HepG2 (cell line): ENCODE measurements around the gene STIP1. TPM values are rescaled to one million over a fixed set of nuclear protein-coding genes. Genes with fewer than 3 reads are reported as not detected.

Source experiments
- DR1 ChIP-seq: sonication (generic); formaldehyde crosslinking; IDR thresholded peaks from 2 replicates; pipeline ENCODE4 v1.8.0; 2021; ENCODE audit warnings: mild to moderate bottlenecking, missing genetic modification reagents, inconsistent platforms
- HBP1 ChIP-seq: IDR thresholded peaks from 2 replicates; pipeline ENCODE4 v1.6.1; 2016; ENCODE audit warnings: low read depth, control low read depth
- HCFC1 ChIP-seq: fragments of 150-350 bp; IDR thresholded peaks from 2 replicates; pipeline ENCODE4 v1.6.1; 2014; ENCODE audit warnings: low read depth, low read length
- HMGA1 ChIP-seq: sonication (generic); formaldehyde crosslinking; conservative IDR thresholded peaks from 2 replicates; pipeline ENCODE4 v1.4.0; 2020; ENCODE audit warnings: missing genetic modification reagents
- HNF4G ChIP-seq, 2 experiments: sonication (generic) in 1 of 2; formaldehyde crosslinking in 1 of 2; IDR thresholded peaks; 2 replicates each; pipeline versions ENCODE4 v1.4.0 to v1.6.1; 2011 to 2020; ENCODE audit warnings: borderline replicate concordance in 2 of 2, low read depth in 2 of 2, mild to moderate bottlenecking in 2 of 2, low read length in 1 of 2, missing genetic modification reagents in 1 of 2, moderate library complexity in 1 of 2
- HNRNPUL1 ChIP-seq: fragments of 200-400 bp; formaldehyde crosslinking; IDR thresholded peaks from 2 replicates; pipeline ENCODE4 v1.6.1; 2017; ENCODE audit warnings: low read depth, mild to moderate bottlenecking, low read length, moderate library complexity
- NFE2 ChIP-seq: sonication (generic); formaldehyde crosslinking; IDR thresholded peaks from 2 replicates; pipeline ENCODE4 v1.4.0; 2020; ENCODE audit warnings: missing genetic modification reagents
- PTBP1 ChIP-seq: fragments of 200-400 bp; formaldehyde crosslinking; IDR thresholded peaks from 2 replicates; pipeline ENCODE4 v1.6.1; 2018; ENCODE audit warnings: low read length, low read depth; ENCODE audit not compliant: poor library complexity, severe bottlenecking
- SIN3A ChIP-seq: IDR thresholded peaks from 2 replicates; pipeline ENCODE4 v1.6.1; 2011; ENCODE audit warnings: low read depth, mild to moderate bottlenecking, control low read depth, low read length, borderline replicate concordance
- ZBTB25 ChIP-seq: IDR thresholded peaks from 2 replicates; pipeline ENCODE4 v1.6.1; 2018; ENCODE audit warnings: missing genetic modification reagents
- ZNF10 ChIP-seq: sonication (generic); formaldehyde crosslinking; IDR thresholded peaks from 2 replicates; pipeline ENCODE4 v1.4.0; 2020; ENCODE audit warnings: mild to moderate bottlenecking, low read depth, missing genetic modification reagents, borderline replicate concordance
- ZNF251 ChIP-seq: sonication (generic); formaldehyde crosslinking; IDR thresholded peaks from 2 replicates; pipeline ENCODE4 v1.9.0; 2021; ENCODE audit warnings: mild to moderate bottlenecking, missing genetic modification reagents
- ZNF281 ChIP-seq: sonication (generic); formaldehyde crosslinking; IDR thresholded peaks from 2 replicates; pipeline ENCODE4 v1.4.0; 2020; ENCODE audit warnings: missing genetic modification reagents, borderline replicate concordance
- ZNF44 ChIP-seq: sonication (generic); formaldehyde crosslinking; IDR thresholded peaks from 2 replicates; pipeline ENCODE4 v1.5.1; 2020; ENCODE audit warnings: mild to moderate bottlenecking, missing genetic modification reagents
- ZNF609 ChIP-seq: sonication (generic); formaldehyde crosslinking; IDR thresholded peaks from 2 replicates; pipeline ENCODE4 v1.4.0; 2020; ENCODE audit warnings: mild to moderate bottlenecking, missing genetic modification reagents, borderline replicate concordance
- ZNF75D ChIP-seq: sonication (generic); formaldehyde crosslinking; IDR thresholded peaks from 2 replicates; pipeline ENCODE4 v1.8.1; 2023; ENCODE audit warnings: missing genetic modification reagents, mild to moderate bottlenecking, borderline replicate concordance
- polyA plus RNA-seq, 8 experiments: library from polyadenylated mRNA; depleted of rRNA in 3 of 8; stranded (reverse) in 7 of 8; unstranded in 1 of 8; fragments of >200 nt; fragmentation: Illumina TruSeq in 4 of 8; extraction: Trizol in 4 of 8; gene quantifications; 2 replicates each; pipeline versions ENCODE4 v1.2.1 to v1.2.3, GENCODE V29; 2011 to 2016; ENCODE audit warnings: low read depth in 4 of 8, missing spikeins in 1 of 8, mixed read lengths in 1 of 8; ENCODE audit not compliant: insufficient read depth in 1 of 8
- total RNA-seq, 5 experiments: library from RNA; depleted of rRNA; stranded (reverse); fragments of >200 nt; fragmentation: Illumina TruSeq; extraction: Trizol; gene quantifications; 2 replicates each; pipeline ENCODE4 v1.2.3, GENCODE V29; 2016; ENCODE audit warnings: low read depth in 1 of 5

The STIP1 gene
- total and polyA plus RNA-seq, 2 of the 13 experiments (the other 11 are each of a cell fraction or from before 2014, with no cell fraction given): 81.1 to 217 TPM

GRCh38 chr11:64218628-64219353 lies 32.8 kb downstream of the STIP1 start (continued):
- TF ChIP-seq ZBTB25 (CRISPR knock-in tag) (no peak), HCFC1 (no peak), HNRNPUL1 (no peak), ZNF10 (CRISPR knock-in tag) (no peak), SIN3A (no peak), DR1 (CRISPR knock-in tag) (no peak), ZNF281 (no peak), ZNF251 (CRISPR knock-in tag) (no peak), ZNF609 (CRISPR knock-in tag) (peak; percentile 41; the same call in 1 of the 2 replicates), HBP1 (CRISPR knock-in tag) (no peak), ZNF44 (CRISPR knock-in tag) (no peak), NFE2 (CRISPR knock-in tag) (no peak), ZNF75D (CRISPR knock-in tag) (no peak), HMGA1 (CRISPR knock-in tag) (no peak), PTBP1 (no peak), HNF4G (IDR thresholded peaks at IDR 0.05; ENCODE audit: borderline replicate concordance, low read depth, low read length) (no peak), HNF4G (CRISPR knock-in tag; IDR thresholded peaks at IDR 0.05; ENCODE audit: borderline replicate concordance, low read depth) (no peak)
